ENCODE data around the gene PHYH.
A peak's percentile ranks its signal among the peaks of the same experiment; 100 is the strongest.

Gene PHYH

DNA sequence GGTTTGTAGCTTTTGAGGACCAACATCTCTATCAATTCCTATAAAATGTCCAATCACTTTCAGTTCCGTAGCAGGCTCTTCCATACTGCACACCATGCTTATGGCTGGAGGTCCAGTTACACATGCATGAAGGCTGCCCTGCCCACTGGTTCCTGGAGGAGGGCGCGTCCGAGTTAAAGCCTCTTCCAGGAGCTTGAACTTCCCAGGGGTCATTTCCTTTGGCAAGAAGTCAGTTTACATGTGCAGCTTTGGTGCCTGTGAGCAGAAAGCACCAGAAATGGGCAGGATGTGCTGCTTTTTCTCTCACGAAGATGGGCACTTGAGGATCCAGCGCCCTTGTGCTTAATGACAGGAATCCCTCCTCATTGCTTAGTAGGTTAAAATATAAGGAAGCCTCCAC lies 17.6 kb upstream of the PHYH start:
- no peaks in the 10 kb centered on the region for H3K4me1 ChIP-seq (ENCODE audit: control insufficient read depth, insufficient read depth, low read length)
- no peaks in the 10 kb centered on the region for H3K27me3 ChIP-seq (replicated peaks; ENCODE audit: control insufficient read depth, insufficient read depth, low read length)
- DNase-seq (ENCODE audit: low read depth), result no peak
- H3K4me3 ChIP-seq (ENCODE audit: low read length), result no peak overlapping the region
- H3K9ac ChIP-seq (ENCODE audit: low read length), result no peak overlapping the region
- H3K36me3 ChIP-seq (ENCODE audit: control insufficient read depth, insufficient read depth, low read length, severe bottlenecking), result peaks cover 32% of the 10 kb centered on the region
- no peaks in the 10 kb centered on the region for H3K9me3 ChIP-seq (ENCODE audit: control insufficient read depth, low read length)

DNA sequence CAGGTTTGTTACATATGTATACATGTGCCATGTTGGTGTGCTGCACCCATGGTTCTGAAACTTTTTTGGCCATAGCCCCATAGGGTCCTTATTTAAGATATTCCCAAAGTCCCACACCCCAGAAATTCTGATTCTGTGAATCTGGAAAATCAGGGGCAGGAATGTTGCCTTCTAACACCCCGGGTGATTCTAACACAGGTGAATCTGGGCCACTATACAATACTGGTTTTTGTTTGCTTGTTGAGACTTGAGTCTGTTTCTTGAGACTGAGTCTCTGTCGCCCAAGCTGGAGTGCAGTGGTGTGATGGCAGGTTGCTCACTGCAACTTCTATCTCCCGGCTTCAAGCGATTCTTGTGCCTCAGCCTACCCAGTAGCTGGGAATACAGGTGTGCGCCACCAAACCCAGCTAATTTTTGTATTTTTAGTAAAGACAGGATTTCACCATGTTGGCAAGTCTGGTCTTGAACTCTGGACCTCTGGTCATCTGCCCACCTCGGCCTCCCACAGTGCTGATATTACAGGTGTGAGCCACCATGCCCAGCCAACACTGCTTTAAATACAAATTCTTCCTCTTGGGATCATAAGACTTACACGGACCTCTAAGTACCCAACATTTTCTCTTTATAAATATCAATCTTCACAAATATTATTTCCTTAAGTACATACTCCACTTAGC lies 16.9 kb upstream of the PHYH start:
- H3K9ac ChIP-seq (ENCODE audit: low read length), result no peak overlapping the region
- no peaks in the 10 kb centered on the region for H3K27me3 ChIP-seq (replicated peaks; ENCODE audit: control insufficient read depth, insufficient read depth, low read length)
- no peak overlapping the region for H3K4me3 ChIP-seq (ENCODE audit: low read length)
- DNase-seq (ENCODE audit: low read depth), result no peak
- peaks cover 25% of the 10 kb centered on the region for H3K36me3 ChIP-seq (ENCODE audit: control insufficient read depth, insufficient read depth, low read length, severe bottlenecking)
- no peaks in the 10 kb centered on the region for H3K4me1 ChIP-seq (ENCODE audit: control insufficient read depth, insufficient read depth, low read length)
- H3K9me3 ChIP-seq (ENCODE audit: control insufficient read depth, low read length), result no peaks in the 10 kb centered on the region

- Histone ChIP-seq H3K4me3 (ENCODE audit: low read length) (no peak overlapping the region), H3K4me1 (ENCODE audit: control insufficient read depth, insufficient read depth, low read length) (peaks cover 7% of the 10 kb centered on the region), H3K9ac (ENCODE audit: low read length) (no peak overlapping the region), H3K36me3 (ENCODE audit: control insufficient read depth, insufficient read depth, low read length, severe bottlenecking) (peaks cover 14% of the 10 kb centered on the region), H3K27me3 (replicated peaks; ENCODE audit: control insufficient read depth, insufficient read depth, low read length) (no peaks in the 10 kb centered on the region), H3K9me3 (ENCODE audit: control insufficient read depth, low read length) (no peaks in the 10 kb centered on the region)
- peak; percentile 18 for DNase-seq (ENCODE audit: low read depth)
Observed at GRCh38 chr10:13315361-13315760, 15.5 kb upstream of the PHYH start.

GRCh38 chr10:13311177-13311575 lies 11.3 kb upstream of the PHYH start:
- no peaks in the 10 kb centered on the region for H3K9me3 ChIP-seq (ENCODE audit: control insufficient read depth, low read length)
- H3K9ac ChIP-seq (ENCODE audit: low read length), result peak overlapping the region; percentile 15
- peaks cover 7% of the 10 kb centered on the region for H3K4me1 ChIP-seq (ENCODE audit: control insufficient read depth, insufficient read depth, low read length)
- no peak overlapping the region for H3K4me3 ChIP-seq (ENCODE audit: low read length)
- DNase-seq (ENCODE audit: low read depth), result peak; percentile 51
- no peaks in the 10 kb centered on the region for H3K36me3 ChIP-seq (ENCODE audit: control insufficient read depth, insufficient read depth, low read length, severe bottlenecking)
- H3K27me3 ChIP-seq (replicated peaks; ENCODE audit: control insufficient read depth, insufficient read depth, low read length), result no peaks in the 10 kb centered on the region

GRCh38 chr10:13310518-13311176 lies 10.8 kb upstream of the PHYH start:
- Histone ChIP-seq H3K9me3 (ENCODE audit: control insufficient read depth, low read length) (no peaks in the 10 kb centered on the region), H3K27me3 (replicated peaks; ENCODE audit: control insufficient read depth, insufficient read depth, low read length) (no peaks in the 10 kb centered on the region), H3K36me3 (ENCODE audit: control insufficient read depth, insufficient read depth, low read length, severe bottlenecking) (no peaks in the 10 kb centered on the region), H3K4me1 (ENCODE audit: control insufficient read depth, insufficient read depth, low read length) (peaks cover 7% of the 10 kb centered on the region), H3K4me3 (ENCODE audit: low read length) (no peak overlapping the region), H3K9ac (ENCODE audit: low read length) (no peak overlapping the region)
- DNase-seq (ENCODE audit: low read depth), result no peak

GRCh38 chr10:13309792-13310191 lies 9.9 kb upstream of the PHYH start:
- no peaks in the 10 kb centered on the region for H3K27me3 ChIP-seq (replicated peaks; ENCODE audit: control insufficient read depth, insufficient read depth, low read length)
- no peaks in the 10 kb centered on the region for H3K36me3 ChIP-seq (ENCODE audit: control insufficient read depth, insufficient read depth, low read length, severe bottlenecking)
- H3K4me3 ChIP-seq (ENCODE audit: low read length), result no peak overlapping the region
- H3K9me3 ChIP-seq (ENCODE audit: control insufficient read depth, low read length), result no peaks in the 10 kb centered on the region
- DNase-seq (ENCODE audit: low read depth), result no peak
- peaks cover 7% of the 10 kb centered on the region for H3K4me1 ChIP-seq (ENCODE audit: control insufficient read depth, insufficient read depth, low read length)
- H3K9ac ChIP-seq (ENCODE audit: low read length), result no peak overlapping the region

DNA sequence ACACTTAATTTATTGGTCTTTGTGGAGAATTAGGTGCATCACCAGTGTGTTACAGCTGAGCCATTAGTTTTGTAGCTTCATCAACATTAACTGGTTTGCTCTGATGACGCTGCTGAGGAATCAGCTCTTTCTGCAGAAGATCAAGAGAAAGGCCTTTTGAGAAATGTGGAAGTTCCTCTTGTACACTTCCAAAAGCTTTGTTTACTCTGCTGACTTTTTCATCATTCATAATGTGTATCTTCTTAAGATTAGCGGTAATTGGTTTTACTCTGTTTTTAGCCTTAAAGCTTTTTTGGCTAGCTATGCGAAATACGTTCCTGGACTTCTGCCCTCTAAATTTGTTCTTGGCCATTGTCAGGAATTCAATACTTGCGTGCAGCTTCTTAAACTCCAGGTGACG lies 8.2 kb upstream of the PHYH start:
- Histone ChIP-seq H3K4me1 (ENCODE audit: control insufficient read depth, insufficient read depth, low read length) (peaks cover 7% of the 10 kb centered on the region), H3K27me3 (replicated peaks; ENCODE audit: control insufficient read depth, insufficient read depth, low read length) (no peaks in the 10 kb centered on the region), H3K36me3 (ENCODE audit: control insufficient read depth, insufficient read depth, low read length, severe bottlenecking) (no peaks in the 10 kb centered on the region), H3K9ac (ENCODE audit: low read length) (no peak overlapping the region), H3K4me3 (ENCODE audit: low read length) (no peak overlapping the region), H3K9me3 (ENCODE audit: control insufficient read depth, low read length) (no peaks in the 10 kb centered on the region)
- DNase-seq (ENCODE audit: low read depth), result no peak

DNA sequence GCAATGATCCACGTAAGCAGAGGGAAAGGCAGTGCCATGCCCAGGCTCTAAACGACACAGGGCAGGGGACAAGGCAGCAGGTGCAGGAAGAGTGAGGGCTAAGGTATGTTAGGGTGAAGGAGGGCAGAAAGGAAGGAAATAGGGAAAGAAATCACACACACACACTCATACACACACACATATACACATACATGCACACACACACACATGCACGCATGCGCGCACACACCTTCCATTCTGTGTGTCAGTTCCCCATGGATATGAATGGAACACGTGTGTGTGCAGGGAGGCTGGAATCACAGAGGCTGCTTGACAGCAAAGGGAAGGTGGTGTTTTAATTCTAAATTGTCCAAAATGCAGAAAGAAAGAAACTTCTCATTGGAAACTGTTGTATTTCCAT lies 6.2 kb upstream of the PHYH start:
- no peak for DNase-seq (ENCODE audit: low read depth)
- no peak overlapping the region for H3K9ac ChIP-seq (ENCODE audit: low read length)
- no peaks in the 10 kb centered on the region for H3K36me3 ChIP-seq (ENCODE audit: control insufficient read depth, insufficient read depth, low read length, severe bottlenecking)
- H3K4me3 ChIP-seq (ENCODE audit: low read length), result no peak overlapping the region
- H3K27me3 ChIP-seq (replicated peaks; ENCODE audit: control insufficient read depth, insufficient read depth, low read length), result no peaks in the 10 kb centered on the region
- no peaks in the 10 kb centered on the region for H3K9me3 ChIP-seq (ENCODE audit: control insufficient read depth, low read length)
- peaks cover 11% of the 10 kb centered on the region for H3K4me1 ChIP-seq (ENCODE audit: control insufficient read depth, insufficient read depth, low read length)

DNA sequence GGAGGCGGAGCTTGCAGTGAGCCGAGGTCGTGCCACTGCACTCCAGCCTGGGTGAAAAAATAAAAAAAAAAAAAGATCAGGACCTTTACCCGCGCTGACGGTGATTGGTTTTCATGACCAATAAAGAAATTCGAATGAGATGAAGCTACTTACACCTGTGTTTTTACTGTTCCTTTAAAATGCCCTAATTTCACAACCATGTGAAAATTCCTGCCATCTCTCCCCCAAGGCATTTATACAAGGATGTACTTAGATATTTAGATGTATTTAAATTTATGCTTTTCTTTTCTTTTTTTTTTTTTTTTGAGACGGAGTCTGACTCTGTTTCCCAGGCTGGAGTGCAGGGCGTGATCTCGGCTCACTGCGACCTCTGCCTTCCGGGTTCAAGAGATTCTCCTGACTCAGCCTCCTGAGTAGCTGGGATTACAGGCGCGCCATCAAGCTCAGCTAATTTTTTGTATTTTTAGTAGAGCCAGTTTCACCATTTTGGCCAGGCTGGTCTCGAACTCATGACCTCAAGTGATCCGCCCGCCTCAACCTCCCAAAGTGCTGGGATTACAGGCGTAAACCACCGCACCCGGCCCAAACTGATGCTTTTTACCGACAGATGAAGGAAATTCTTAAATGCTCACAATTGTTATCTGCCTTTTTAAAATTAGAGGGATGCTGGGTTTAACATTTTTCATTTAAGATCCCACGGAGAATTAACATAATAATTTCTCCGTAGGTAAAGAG lies 3.1 kb upstream of the PHYH start:
- no peaks in the 10 kb centered on the region for H3K27me3 ChIP-seq (replicated peaks; ENCODE audit: control insufficient read depth, insufficient read depth, low read length)
- no peak for DNase-seq (ENCODE audit: low read depth)
- H3K4me1 ChIP-seq (ENCODE audit: control insufficient read depth, insufficient read depth, low read length), result peaks cover 11% of the 10 kb centered on the region
- H3K36me3 ChIP-seq (ENCODE audit: control insufficient read depth, insufficient read depth, low read length, severe bottlenecking), result no peaks in the 10 kb centered on the region
- peak overlapping the region; percentile 86 for H3K4me3 ChIP-seq (ENCODE audit: low read length)
- H3K9ac ChIP-seq (ENCODE audit: low read length), result peak overlapping the region; percentile 85
- no peaks in the 10 kb centered on the region for H3K9me3 ChIP-seq (ENCODE audit: control insufficient read depth, low read length)

DNA sequence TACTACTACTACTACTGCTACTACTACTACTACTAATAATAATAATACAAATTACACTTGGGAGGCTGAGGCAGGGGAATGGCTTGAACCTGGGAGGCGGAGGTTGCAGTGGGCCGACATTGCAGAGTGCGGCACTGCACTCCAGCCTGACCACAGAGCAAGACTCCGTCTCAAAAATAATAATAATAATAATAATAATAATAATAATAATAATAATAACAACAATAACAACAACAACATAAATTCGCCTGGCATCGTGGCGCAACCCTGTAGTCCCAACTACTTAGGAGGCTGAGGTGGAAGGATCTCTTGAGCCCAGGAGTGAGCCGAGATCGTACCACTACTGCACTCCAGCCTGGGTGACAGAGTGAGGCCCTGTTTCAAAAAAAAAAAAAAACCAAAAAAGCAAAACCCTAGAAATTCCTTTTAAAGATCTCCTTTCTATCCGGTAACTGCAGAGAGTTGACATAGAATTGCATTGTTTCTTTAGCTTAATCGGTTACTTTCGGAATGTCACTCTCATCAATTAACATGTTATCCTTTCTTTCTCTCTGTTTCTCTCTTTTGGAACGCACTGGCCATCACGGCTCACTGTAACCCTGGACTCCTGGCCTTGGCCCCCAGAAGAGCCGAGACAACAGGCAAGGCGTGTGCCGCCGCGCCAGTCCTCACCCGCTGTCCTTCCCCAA lies 972 bp downstream of the PHYH start:
- Histone ChIP-seq H3K27me3 (replicated peaks; ENCODE audit: control insufficient read depth, insufficient read depth, low read length) (no peaks in the 10 kb centered on the region), H3K4me3 (ENCODE audit: low read length) (peak overlapping the region; percentile 87)

DNA sequence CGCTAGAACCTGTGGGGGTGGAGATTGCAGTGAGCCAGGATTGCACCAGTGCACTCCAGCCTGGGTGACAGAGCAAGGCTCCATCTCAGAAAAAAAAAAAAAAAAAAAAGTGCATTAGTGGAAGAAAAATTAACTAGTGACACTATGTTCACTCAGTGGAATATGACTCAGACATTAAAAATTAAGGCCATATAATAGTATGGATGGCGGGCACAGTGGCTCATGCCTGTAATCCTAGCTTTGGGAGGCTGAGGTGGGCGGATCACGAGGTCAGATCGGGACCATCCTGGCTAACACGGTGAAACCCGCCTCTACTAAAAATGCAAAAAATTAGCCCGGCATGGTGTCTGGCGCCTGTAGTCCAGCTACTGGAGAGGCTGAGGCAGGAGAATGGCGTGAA lies 3.4 kb downstream of the PHYH start:
- peaks cover 7% of the 10 kb centered on the region for H3K4me1 ChIP-seq (ENCODE audit: control insufficient read depth, insufficient read depth, low read length)
- DNase-seq (ENCODE audit: low read depth), result no peak

More for the DNA sequence above, 972 bp downstream of the PHYH start:
- Histone ChIP-seq H3K4me1 (ENCODE audit: control insufficient read depth, insufficient read depth, low read length) (peaks cover 11% of the 10 kb centered on the region), H3K9me3 (ENCODE audit: control insufficient read depth, low read length) (no peaks in the 10 kb centered on the region), H3K9ac (ENCODE audit: low read length) (peak overlapping the region; percentile 92), H3K36me3 (ENCODE audit: control insufficient read depth, insufficient read depth, low read length, severe bottlenecking) (peaks cover 10% of the 10 kb centered on the region)
- DNase-seq (ENCODE audit: low read depth), result no peak

More for the DNA sequence above, 3.4 kb downstream of the PHYH start:
- no peaks in the 10 kb centered on the region for H3K27me3 ChIP-seq (replicated peaks; ENCODE audit: control insufficient read depth, insufficient read depth, low read length)
- H3K9me3 ChIP-seq (ENCODE audit: control insufficient read depth, low read length), result no peaks in the 10 kb centered on the region
- H3K36me3 ChIP-seq (ENCODE audit: control insufficient read depth, insufficient read depth, low read length, severe bottlenecking), result peaks cover 25% of the 10 kb centered on the region
- no peak overlapping the region for H3K9ac ChIP-seq (ENCODE audit: low read length)
- H3K4me3 ChIP-seq (ENCODE audit: low read length), result no peak overlapping the region
